Neutrophil (primary cell): ENCODE data around the gene KYAT1.

Experiments used
- H3K27ac ChIP-seq: fragments of 200-600 bp; sonication (generic); 2 replicates; pipeline ENCODE4 v1.5.1; 2016; ENCODE audit warnings: mild to moderate bottlenecking, moderate library complexity
- H3K27me3 ChIP-seq: fragments of 200-600 bp; sonication (generic); 2 replicates; pipeline ENCODE4 v1.6.0; 2016; ENCODE audit warnings: mild to moderate bottlenecking
- H3K36me3 ChIP-seq: fragments of 200-600 bp; sonication (generic); 2 replicates; pipeline ENCODE4 v1.5.1; 2017
- H3K4me1 ChIP-seq, 2 experiments: fragments of 200-600 bp in 1 of 2; sonication (generic) in 1 of 2; 1 replicate in 1 of 2; 2 replicates in 1 of 2; pipeline versions ENCODE4 v1.5.1 to v1.6.1; 2013 to 2016; ENCODE audit warnings: low read depth in 1 of 2, low read length in 1 of 2, mild to moderate bottlenecking in 1 of 2, moderate library complexity in 1 of 2; ENCODE audit not compliant: control insufficient read depth in 1 of 2, insufficient read depth in 1 of 2
- H3K4me3 ChIP-seq, 2 experiments: fragments of 200-600 bp in 1 of 2; sonication (generic) in 1 of 2; 1 replicate in 1 of 2; 2 replicates in 1 of 2; pipeline ENCODE4 v1.5.1; 2013 to 2016; ENCODE audit warnings: low read depth in 1 of 2, low read length in 1 of 2, mild to moderate bottlenecking in 1 of 2, moderate library complexity in 1 of 2
- H3K9me3 ChIP-seq: fragments of 200-600 bp; sonication (generic); 2 replicates; pipeline ENCODE4 v1.5.1; 2016
- TF ChIP-seq, protein P1 (sequence below): fragments of 200-600 bp; sonication (generic); IDR thresholded peaks from 2 replicates; pipeline ENCODE4 v1.5.1; 2016; ENCODE audit warnings: antibody characterized with exemption

KYAT1 gene

DNA sequence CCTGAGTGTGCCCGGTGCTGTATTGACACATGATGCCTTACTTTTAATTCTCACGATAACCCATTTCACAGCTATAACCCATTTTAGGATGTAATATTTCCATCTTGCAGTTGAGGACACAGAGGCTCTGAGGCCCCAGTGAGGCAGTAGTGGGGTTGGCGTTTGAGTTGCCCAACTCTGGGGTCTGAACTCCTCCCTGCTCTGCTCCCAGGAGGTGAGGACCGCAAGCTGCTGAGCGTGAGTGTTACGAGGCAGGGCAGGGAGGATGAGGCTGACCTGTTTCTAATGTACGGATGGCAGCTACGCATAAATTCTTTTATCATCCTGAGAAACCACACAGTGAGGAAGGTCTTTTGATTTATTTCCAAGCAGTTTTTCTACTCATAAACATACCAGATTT lies 11.6 kb upstream of the KYAT1 start:
- no peak overlapping the region for H3K4me3 ChIP-seq
- TF ChIP-seq, protein P1, sequence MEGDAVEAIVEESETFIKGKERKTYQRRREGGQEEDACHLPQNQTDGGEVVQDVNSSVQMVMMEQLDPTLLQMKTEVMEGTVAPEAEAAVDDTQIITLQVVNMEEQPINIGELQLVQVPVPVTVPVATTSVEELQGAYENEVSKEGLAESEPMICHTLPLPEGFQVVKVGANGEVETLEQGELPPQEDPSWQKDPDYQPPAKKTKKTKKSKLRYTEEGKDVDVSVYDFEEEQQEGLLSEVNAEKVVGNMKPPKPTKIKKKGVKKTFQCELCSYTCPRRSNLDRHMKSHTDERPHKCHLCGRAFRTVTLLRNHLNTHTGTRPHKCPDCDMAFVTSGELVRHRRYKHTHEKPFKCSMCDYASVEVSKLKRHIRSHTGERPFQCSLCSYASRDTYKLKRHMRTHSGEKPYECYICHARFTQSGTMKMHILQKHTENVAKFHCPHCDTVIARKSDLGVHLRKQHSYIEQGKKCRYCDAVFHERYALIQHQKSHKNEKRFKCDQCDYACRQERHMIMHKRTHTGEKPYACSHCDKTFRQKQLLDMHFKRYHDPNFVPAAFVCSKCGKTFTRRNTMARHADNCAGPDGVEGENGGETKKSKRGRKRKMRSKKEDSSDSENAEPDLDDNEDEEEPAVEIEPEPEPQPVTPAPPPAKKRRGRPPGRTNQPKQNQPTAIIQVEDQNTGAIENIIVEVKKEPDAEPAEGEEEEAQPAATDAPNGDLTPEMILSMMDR: no peak
- peaks cover 48% of the 10 kb centered on the region for H3K36me3 ChIP-seq
- no peaks in the 10 kb centered on the region for H3K4me1 ChIP-seq
- H3K27me3 ChIP-seq: no peaks in the 10 kb centered on the region
- H3K27ac ChIP-seq: no peak overlapping the region
- H3K9me3 ChIP-seq: no peaks in the 10 kb centered on the region

DNA sequence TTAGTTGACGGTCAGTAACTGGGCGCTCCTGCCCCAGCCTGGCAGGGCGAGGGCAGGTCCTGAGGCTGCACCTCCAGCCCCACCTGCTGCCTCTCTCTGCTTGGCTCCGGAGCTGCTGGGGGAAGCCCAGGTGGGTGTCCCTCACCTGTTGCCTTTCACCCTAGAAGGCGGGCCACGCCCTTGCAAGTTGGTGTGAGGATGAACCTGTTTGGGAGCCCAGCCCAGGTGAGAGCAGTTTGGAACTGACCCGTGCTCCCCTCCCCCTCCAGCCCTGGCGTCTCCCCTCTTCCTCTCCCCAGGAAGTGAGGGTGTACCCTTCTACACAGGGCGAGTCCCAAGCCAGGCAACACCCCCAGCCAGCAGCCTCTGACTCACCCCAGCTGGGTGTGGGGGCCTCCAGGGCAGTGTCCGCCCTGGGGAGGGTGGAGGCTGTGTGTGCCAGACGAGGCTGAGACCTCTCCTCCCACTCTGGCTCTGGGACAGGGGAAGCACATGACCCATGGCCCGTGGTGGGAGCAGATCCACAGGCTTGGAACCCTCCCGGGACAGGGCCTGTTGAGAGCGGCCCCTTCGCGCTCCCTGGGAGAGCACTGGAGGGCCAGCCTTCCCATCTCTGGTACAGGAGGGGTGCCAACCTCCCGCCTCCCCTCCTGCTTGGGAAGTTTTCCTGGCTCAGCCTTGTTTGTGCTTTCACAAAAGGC lies 10.6 kb upstream of the KYAT1 start:
- Histone ChIP-seq H3K36me3 (peaks cover 49% of the 10 kb centered on the region), H3K4me3 (no peak overlapping the region), H3K4me1 (no peaks in the 10 kb centered on the region)

DNA sequence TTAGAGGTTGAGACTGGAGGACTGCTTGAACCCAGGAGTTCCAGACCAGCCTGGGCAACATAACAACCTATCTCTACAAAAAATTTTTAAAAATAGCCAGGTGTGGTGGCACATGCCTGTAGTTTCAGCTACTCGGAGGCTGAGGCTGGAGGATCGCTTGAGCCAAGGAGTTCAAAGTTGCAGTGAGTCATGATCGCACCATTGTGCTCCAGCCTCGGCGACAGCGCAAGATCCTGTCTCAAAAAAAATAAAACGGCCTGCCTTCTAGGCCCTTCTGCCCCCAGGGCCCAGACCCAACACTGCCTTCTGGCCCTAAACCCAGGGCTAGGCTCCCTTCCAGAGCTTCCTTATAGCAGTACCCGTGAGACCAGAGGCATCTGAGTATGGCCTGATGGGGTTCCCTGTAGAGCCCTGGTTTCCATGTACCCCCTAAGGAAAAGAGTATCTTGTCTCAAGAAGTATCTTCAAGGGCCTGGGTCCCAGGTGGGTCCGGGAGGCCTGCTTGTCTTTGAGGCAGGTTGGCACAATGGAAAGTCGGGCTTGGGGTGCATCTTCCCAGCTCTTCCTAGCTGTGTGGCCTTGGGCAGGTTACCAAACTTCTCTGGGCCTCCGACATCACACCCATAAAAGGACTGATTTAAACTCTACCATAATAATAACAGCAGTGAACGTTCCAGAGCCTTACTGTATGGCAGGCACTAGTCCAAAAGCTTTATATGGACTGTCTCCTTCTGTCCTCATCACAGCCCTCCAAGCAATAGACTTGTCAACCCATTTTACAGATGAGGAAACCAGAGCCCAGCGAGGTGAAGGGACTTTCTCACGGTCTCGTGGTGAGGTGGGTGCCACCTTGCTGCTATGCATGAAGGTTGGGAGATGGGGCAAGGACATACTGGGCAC lies 9.8 kb upstream of the KYAT1 start:
- H3K27ac ChIP-seq: no peak overlapping the region
- TF ChIP-seq, protein P1: no peak
- H3K4me3 ChIP-seq: no peak overlapping the region
- peaks cover 53% of the 10 kb centered on the region for H3K36me3 ChIP-seq
- no peaks in the 10 kb centered on the region for H3K9me3 ChIP-seq
- no peaks in the 10 kb centered on the region for H3K27me3 ChIP-seq
- no peaks in the 10 kb centered on the region for H3K4me1 ChIP-seq

More for the DNA sequence above, 10.6 kb upstream of the KYAT1 start:
- Histone ChIP-seq H3K9me3 (no peaks in the 10 kb centered on the region), H3K27me3 (no peaks in the 10 kb centered on the region), H3K27ac (no peak overlapping the region)
- TF ChIP-seq, protein P1: no peak

DNA sequence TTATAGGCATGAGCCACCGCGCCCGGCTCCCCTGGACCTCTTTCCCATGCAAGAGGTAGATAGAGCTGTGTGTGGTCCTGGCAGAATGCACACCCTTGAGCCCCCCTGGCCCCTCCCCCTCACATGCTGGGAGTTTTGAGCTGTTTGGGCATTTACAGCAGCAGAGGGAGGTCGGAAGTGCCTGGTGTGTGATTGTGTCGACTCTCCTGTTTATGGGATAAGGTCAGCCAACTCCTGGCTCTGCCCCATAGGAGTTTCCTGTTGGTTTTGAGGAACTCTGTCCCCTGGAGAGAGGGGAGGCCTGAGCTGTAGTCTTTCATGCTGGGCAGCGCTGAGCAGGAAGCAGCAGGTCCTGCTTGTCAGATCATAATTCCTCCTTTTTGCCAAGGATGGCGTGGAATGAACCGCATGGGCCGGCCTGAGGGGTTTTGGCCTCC lies 6.2 kb upstream of the KYAT1 start:
- Histone ChIP-seq H3K27me3 (no peaks in the 10 kb centered on the region), H3K9me3 (no peaks in the 10 kb centered on the region), H3K4me3 (no peak overlapping the region), H3K27ac (no peak overlapping the region), H3K36me3 (peaks cover 44% of the 10 kb centered on the region), H3K4me1 (peaks cover 6 to 9% of the 10 kb centered on the region in 2 experiments)
- TF ChIP-seq, protein P1: no peak

DNA sequence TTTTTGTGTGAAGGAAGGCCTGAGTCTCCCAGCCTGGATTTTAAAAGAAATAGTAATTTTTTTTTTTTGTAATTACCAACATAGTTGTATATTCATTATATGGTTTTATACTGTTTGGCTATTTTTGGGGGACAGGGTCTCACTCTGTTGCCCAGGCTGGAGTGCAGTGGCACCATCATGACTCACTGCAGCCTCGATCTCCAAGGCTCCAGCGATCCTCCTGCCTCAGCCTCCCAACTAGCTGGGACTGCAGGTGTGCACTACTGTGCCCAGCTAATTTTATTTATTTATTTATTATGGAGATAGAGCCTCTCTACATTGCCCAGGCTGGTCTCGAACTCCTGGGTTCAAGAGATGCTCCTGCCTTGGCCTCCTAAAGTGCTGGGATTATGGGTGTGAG lies 5.3 kb upstream of the KYAT1 start:
- Histone ChIP-seq H3K27me3 (no peaks in the 10 kb centered on the region), H3K4me3 (no peak overlapping the region), H3K4me1 (peaks cover 14 to 15% of the 10 kb centered on the region in 2 experiments), H3K36me3 (peaks cover 35% of the 10 kb centered on the region), H3K9me3 (no peaks in the 10 kb centered on the region), H3K27ac (no peak overlapping the region)
- TF ChIP-seq, protein P1: no peak
